HG03108 (cell line): ENCODE results near the gene ANKRD31.
"Not testable (repeated sequence)": the region's sequence is repeated elsewhere in the genome, so short reads cannot be mapped to it uniquely, and the experiment has no call there.

Experiments used
- ATAC-seq: cut with Tn5 transposase; IDR thresholded peaks from one replicate; pipeline ENCODE4 v1.9.1; 2021; ENCODE audit warnings: moderate library complexity; ENCODE audit not compliant: unreplicated experiment

ANKRD31 gene

GRCh38 chr5:75236322-75237316 lies at the start of gene ANKRD31:
Gene ANKRD31, minus strand, starts transcription at chr5:75236878. Its CDS starts 192 bp downstream, at chr5:75236686.
- peak; percentile 100 for ATAC-seq

GRCh38 chr5:75286211-75286773 lies 49.6 kb upstream of the ANKRD31 start:
- ATAC-seq = no peak

- ATAC-seq = no peak
These were observed 45.9 kb upstream of the ANKRD31 start for GRCh38 chr5:75282581-75282980.

GRCh38 chr5:75281716-75282465 lies 45.2 kb upstream of the ANKRD31 start:
- no peak for ATAC-seq

GRCh38 chr5:75279321-75279720 lies 42.6 kb upstream of the ANKRD31 start:
- ATAC-seq = no peak

GRCh38 chr5:75277463-75277862 lies 40.8 kb upstream of the ANKRD31 start:
- no peak for ATAC-seq

GRCh38 chr5:75275756-75276155 lies 39.1 kb upstream of the ANKRD31 start:
- ATAC-seq = no peak

GRCh38 chr5:75275147-75275546 lies 38.5 kb upstream of the ANKRD31 start:
- ATAC-seq = no peak

GRCh38 chr5:75274486-75274885 lies 37.8 kb upstream of the ANKRD31 start:
- ATAC-seq = no peak

GRCh38 chr5:75270605-75271004 lies 33.9 kb upstream of the ANKRD31 start:
- ATAC-seq = not testable (repeated sequence)

- no peak for ATAC-seq
These were observed 29.1 kb upstream of the ANKRD31 start for GRCh38 chr5:75265731-75266130.

- ATAC-seq = no peak
These were observed 25.6 kb upstream of the ANKRD31 start for GRCh38 chr5:75262271-75262670.

- ATAC-seq = no peak
These were observed 24.0 kb upstream of the ANKRD31 start for GRCh38 chr5:75260708-75261107.

GRCh38 chr5:75250452-75250851 lies 13.8 kb upstream of the ANKRD31 start:
- ATAC-seq = not testable (repeated sequence)

- ATAC-seq = no peak
These were observed 8.3 kb upstream of the ANKRD31 start for GRCh38 chr5:75245023-75245422.

- ATAC-seq = no peak
These were observed 6.8 kb upstream of the ANKRD31 start for GRCh38 chr5:75243510-75243909.

GRCh38 chr5:75243100-75243499 lies 6.4 kb upstream of the ANKRD31 start:
- ATAC-seq = no peak

- no peak for ATAC-seq
These were observed 5.4 kb upstream of the ANKRD31 start for GRCh38 chr5:75242067-75242466.

- ATAC-seq = no peak
These were observed 3.0 kb upstream of the ANKRD31 start for GRCh38 chr5:75239681-75240080.

- no peak for ATAC-seq
These were observed 967 bp downstream of the ANKRD31 start for GRCh38 chr5:75235711-75236110.

- ATAC-seq = no peak
These were observed 2.4 kb downstream of the ANKRD31 start for GRCh38 chr5:75234251-75234650.
